Uterus (tissue), 4 donors: Measurements from ENCODE around the gene PLA2G4D. TPM values are rescaled to one million over a fixed set of nuclear protein-coding genes. Genes with fewer than 3 reads are reported as not detected.

Experiments used
- DNase-seq, 2 donors: peaks; one replicate each; pipeline ENCODE4 v3.0.0-alpha.2; 2019 to 2020
- H3K27ac ChIP-seq, 2 donors: fragments of 200-600 bp; sonication (generic); 1 replicate in 1 of 2; 2 replicates in 1 of 2; pipeline ENCODE4 v1.5.1; 2016 to 2018
- H3K27me3 ChIP-seq, 2 donors: fragments of 200-600 bp; sonication (generic); one replicate each; pipeline ENCODE4 v1.5.1; 2018 to 2019; ENCODE audit warnings: control low read depth in 1 of 2
- H3K36me3 ChIP-seq, 2 donors: fragments of 200-600 bp; sonication (generic); one replicate each; pipeline ENCODE4 v1.5.1; 2019; ENCODE audit warnings: control low read depth in 1 of 2
- H3K4me1 ChIP-seq, 2 donors: fragments of 200-600 bp; sonication (generic); one replicate each; pipeline ENCODE4 v1.5.1; 2018 to 2019; ENCODE audit warnings: control low read depth in 1 of 2
- H3K4me3 ChIP-seq, 2 donors: fragments of 200-600 bp; sonication (generic); 1 replicate in 1 of 2; 2 replicates in 1 of 2; pipeline ENCODE4 v1.5.1; 2018 to 2019; ENCODE audit warnings: mild to moderate bottlenecking in 1 of 2
- H3K9me3 ChIP-seq, 2 donors: fragments of 200-600 bp; sonication (generic); one replicate each; pipeline ENCODE4 v1.5.1; 2019; ENCODE audit warnings: control low read depth in 1 of 2
- POLR2A ChIP-seq, 2 donors: fragments of 450-650 bp; IDR thresholded peaks; one replicate each; pipeline ENCODE4 v1.6.1; 2016; ENCODE audit warnings: antibody characterized with exemption in 2 of 2, mild to moderate bottlenecking in 1 of 2, moderate library complexity in 1 of 2
- intact Hi-C: fragments of 100-400 bp; cut with DNase I; formaldehyde crosslinking; loops from one replicate; pipeline ENCODE4 v1.15.1; 2023; ENCODE audit warnings: low total_unique reads
- total RNA-seq, 4 donors: library from RNA; depleted of rRNA in 3 of 4; stranded (reverse); fragments of >200 nt in 3 of 4; gene quantifications; one replicate each; pipeline versions ENCODE4 v1.1.0 to v1.2.4, GENCODE V29; 2014 to 2023
- TF ChIP-seq, protein P1 (sequence below), 4 experiments: fragments of 200-600 bp in 2 of 4; fragments of 450-650 bp in 2 of 4; sonication (generic) in 2 of 4; IDR thresholded peaks; one replicate each; pipeline ENCODE4 v1.5.1; 2016 to 2019; ENCODE audit warnings: antibody characterized with exemption in 4 of 4, mild to moderate bottlenecking in 2 of 4, moderate library complexity in 1 of 4
- donor health status: DM: yes; HTN: yes; CAD: no.

Gene PLA2G4D
- total RNA-seq, 4 donors from 2014 or later = 0.07 TPM; not detected in 3

DNA sequence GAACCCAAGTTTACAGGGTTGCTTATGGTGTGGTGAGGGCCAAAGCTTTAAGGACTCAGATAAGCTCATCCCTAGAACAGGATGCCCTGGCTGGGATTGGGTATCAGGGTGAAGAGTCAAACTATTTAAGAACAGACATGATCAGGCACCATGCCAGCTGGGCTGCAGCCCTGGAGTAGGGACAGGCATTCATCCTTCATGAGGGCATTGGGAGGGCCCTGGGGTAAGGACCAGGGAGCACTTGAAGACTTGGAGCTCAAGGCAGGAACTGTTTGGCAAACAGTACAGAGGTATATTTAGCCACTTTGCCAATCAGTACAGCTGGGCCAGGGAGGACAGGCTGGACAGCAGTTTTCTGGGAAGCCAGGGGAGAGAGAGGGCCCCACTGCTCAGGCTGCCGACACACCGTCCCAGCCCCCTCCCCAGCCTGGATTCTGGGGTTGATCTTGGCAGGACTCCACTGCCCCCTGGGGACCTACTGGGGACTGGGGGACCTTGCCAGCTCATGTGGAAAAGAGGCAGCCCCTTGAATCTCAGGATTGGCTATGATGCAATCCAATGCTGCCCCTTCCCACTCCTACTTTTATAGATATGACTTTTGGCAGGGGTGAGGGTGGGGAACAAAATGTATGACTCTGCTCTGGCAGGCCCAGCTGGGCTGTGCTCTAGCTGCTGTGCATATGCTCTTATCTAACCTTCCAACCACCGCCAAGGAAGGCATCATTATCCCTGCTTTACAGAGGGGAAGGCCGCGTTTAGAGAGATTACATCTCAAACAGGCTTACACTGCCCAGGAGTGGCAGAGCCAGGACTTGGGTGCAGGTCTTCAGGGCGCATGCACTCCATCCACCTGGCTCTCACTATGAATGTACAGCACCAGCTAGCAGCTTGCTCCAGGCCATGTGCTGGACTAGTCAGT lies 75.8 kb downstream of the PLA2G4D start:
- TF ChIP-seq, protein P1, sequence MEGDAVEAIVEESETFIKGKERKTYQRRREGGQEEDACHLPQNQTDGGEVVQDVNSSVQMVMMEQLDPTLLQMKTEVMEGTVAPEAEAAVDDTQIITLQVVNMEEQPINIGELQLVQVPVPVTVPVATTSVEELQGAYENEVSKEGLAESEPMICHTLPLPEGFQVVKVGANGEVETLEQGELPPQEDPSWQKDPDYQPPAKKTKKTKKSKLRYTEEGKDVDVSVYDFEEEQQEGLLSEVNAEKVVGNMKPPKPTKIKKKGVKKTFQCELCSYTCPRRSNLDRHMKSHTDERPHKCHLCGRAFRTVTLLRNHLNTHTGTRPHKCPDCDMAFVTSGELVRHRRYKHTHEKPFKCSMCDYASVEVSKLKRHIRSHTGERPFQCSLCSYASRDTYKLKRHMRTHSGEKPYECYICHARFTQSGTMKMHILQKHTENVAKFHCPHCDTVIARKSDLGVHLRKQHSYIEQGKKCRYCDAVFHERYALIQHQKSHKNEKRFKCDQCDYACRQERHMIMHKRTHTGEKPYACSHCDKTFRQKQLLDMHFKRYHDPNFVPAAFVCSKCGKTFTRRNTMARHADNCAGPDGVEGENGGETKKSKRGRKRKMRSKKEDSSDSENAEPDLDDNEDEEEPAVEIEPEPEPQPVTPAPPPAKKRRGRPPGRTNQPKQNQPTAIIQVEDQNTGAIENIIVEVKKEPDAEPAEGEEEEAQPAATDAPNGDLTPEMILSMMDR (IDR thresholded peaks at IDR 0.05) = no peak
- no peak for TF ChIP-seq POLR2A (IDR thresholded peaks at IDR 0.05)
- Histone ChIP-seq H3K27ac (no peak overlapping the region), H3K4me1 (no peaks in the 10 kb centered on the region), H3K36me3 (no peaks in the 10 kb centered on the region), H3K27me3 (no peaks in the 10 kb centered on the region), H3K4me3 (no peak overlapping the region), H3K9me3 (no peaks in the 10 kb centered on the region)
- no peak for DNase-seq
- intact Hi-C loops = no loop called here

Other genes with a start within 250 kb of the PLA2G4D start
- gene SPTBN5, start 200.5 kb downstream of the PLA2G4D start, total RNA-seq = under 1 TPM in 3 of 4 donors, not detected in 1; 0.51 to 0.76 (median 0.61) TPM
- 10 to 100 TPM; 12.8 to 45.2 (median 26.1) TPM for gene EHD4, start 122.0 kb downstream of the PLA2G4D start, total RNA-seq
- not detected for gene PLA2G4E, start 73.5 kb downstream of the PLA2G4D start, total RNA-seq
- 1 to 10 TPM in 1 of 4 donors, under 1 TPM in 2, not detected in 1; 0.26 to 1.5 (median 0.29) TPM for gene PLA2G4F, start 62.1 kb upstream of the PLA2G4D start, total RNA-seq
- gene VPS39, start 113.7 kb upstream of the PLA2G4D start, total RNA-seq = 100 to 1,000 TPM in 1 of 4 donors, 10 to 100 TPM in 3; 59.1 to 101 (median 73.1) TPM
- 10 to 100 TPM; 11.8 to 48.9 (median 41.3) TPM for gene GANC, start 178.6 kb upstream of the PLA2G4D start, total RNA-seq
- gene TMEM87A, start 178.9 kb upstream of the PLA2G4D start, total RNA-seq = 10 to 100 TPM; 25.4 to 96.5 (median 66.6) TPM